B cell (primary cell): ENCODE measurements around the gene ADAMTS14. TPM values are rescaled to one million over a fixed set of nuclear protein-coding genes. Genes with fewer than 3 reads are reported as not detected.

Experiments
- ATAC-seq: fragments of 200-7000 bp; cut with Tn5 transposase; one replicate; pipeline ENCODE4 v1.10.0; 2021; ENCODE audit warnings: low read depth, mild to moderate bottlenecking, moderate number of reproducible peaks, moderate library complexity
- CTCF ChIA-PET: fragments of 350-600 bp; sonication (Branson Sonifier 250); formaldehyde crosslinking; loops from one replicate; lab custom pipeline; 2021; ENCODE audit warnings: antibody characterized with exemption, inconsistent platforms; lab: Charles Lee
- POLR2A ChIA-PET: fragments of 350-600 bp; sonication (Branson Sonifier 250); formaldehyde crosslinking; loops from one replicate; lab custom pipeline; 2021; ENCODE audit warnings: antibody characterized with exemption; lab: Charles Lee
- DNase-seq: peaks from one replicate; pipeline ENCODE4 v3.0.0; 2013
- H2AFZ ChIP-seq: 2 replicates; pipeline ENCODE4 v1.6.1; 2012; ENCODE audit warnings: mild to moderate bottlenecking, low read depth, low read length; ENCODE audit not compliant: insufficient read depth, poor library complexity, severe bottlenecking
- H3K27ac ChIP-seq, 2 donors: 1 replicate in 1 of 2; 2 replicates in 1 of 2; pipeline ENCODE4 v1.5.1; 2012 to 2013; ENCODE audit warnings: low read length in 2 of 2, mild to moderate bottlenecking in 2 of 2, moderate library complexity in 1 of 2
- H3K27me3 ChIP-seq, 4 experiments: fragments of 200-600 bp in 1 of 4; sonication (generic) in 1 of 4; replicated peaks in 1 of 4; 1 replicate in 2 of 4; 2 replicates in 2 of 4; pipeline versions ENCODE4 v1.6.1 to v1.7.0; 2013 to 2016; ENCODE audit warnings: low read length in 3 of 4, mild to moderate bottlenecking in 2 of 4, mixed read lengths in 1 of 4, moderate library complexity in 1 of 4; ENCODE audit not compliant: insufficient read depth in 4 of 4, control insufficient read depth in 3 of 4; ENCODE audit errors: control extremely low read depth in 1 of 4
- H3K36me3 ChIP-seq, 2 experiments: replicated peaks in 1 of 2; 1 replicate in 1 of 2; 2 replicates in 1 of 2; pipeline versions ENCODE4 v1.6.1 to v1.7.1; 2013; ENCODE audit warnings: low read length in 1 of 2; ENCODE audit not compliant: insufficient read depth in 2 of 2, control insufficient read depth in 1 of 2; ENCODE audit errors: control extremely low read depth in 1 of 2, extremely low read depth in 1 of 2
- H3K4me1 ChIP-seq, 2 donors: fragments of 200-600 bp in 1 of 2; sonication (generic) in 1 of 2; 1 replicate in 1 of 2; 2 replicates in 1 of 2; pipeline versions ENCODE4 v1.5.1 to v1.6.1; 2013 to 2017; ENCODE audit warnings: low read length in 2 of 2; ENCODE audit not compliant: control insufficient read depth in 2 of 2, insufficient read depth in 2 of 2
- H3K4me2 ChIP-seq: replicated peaks from 2 replicates; pipeline ENCODE3; 2012; ENCODE audit warnings: mild to moderate bottlenecking, low read depth, low read length; ENCODE audit not compliant: poor library complexity, severe bottlenecking
- H3K4me3 ChIP-seq, 5 experiments: fragments of 200-600 bp in 1 of 5; sonication (generic) in 1 of 5; 1 replicate in 3 of 5; 2 replicates in 2 of 5; pipeline versions ENCODE4 v1.5.1 to v1.7.0; 2011 to 2016; ENCODE audit warnings: low read length in 4 of 5, mild to moderate bottlenecking in 4 of 5, low read depth in 2 of 5, control low read depth in 1 of 5, moderate library complexity in 1 of 5; ENCODE audit not compliant: insufficient read depth in 1 of 5; ENCODE audit errors: control extremely low read depth in 1 of 5, extremely low read depth in 1 of 5
- H3K79me2 ChIP-seq: fragments of 200-600 bp; sonication (generic); one replicate; pipeline ENCODE4 v1.6.0; 2016; ENCODE audit warnings: low read length; ENCODE audit not compliant: control insufficient read depth, insufficient read depth
- H3K9ac ChIP-seq: fragments of 200-600 bp; sonication (generic); 2 replicates; pipeline ENCODE4 v1.6.1; 2017; ENCODE audit warnings: mild to moderate bottlenecking, low read length, moderate library complexity
- H3K9me3 ChIP-seq, 3 donors: one replicate each; pipeline versions ENCODE4 v1.6.1 to v1.7.1; 2013; ENCODE audit warnings: low read length in 2 of 3; ENCODE audit not compliant: control insufficient read depth in 2 of 3, insufficient read depth in 1 of 3; ENCODE audit errors: control extremely low read depth in 1 of 3
- H4K20me1 ChIP-seq: 2 replicates; pipeline ENCODE4 v1.6.0; 2012; ENCODE audit warnings: mild to moderate bottlenecking, low read length; ENCODE audit not compliant: insufficient read depth, control insufficient read depth, poor library complexity, severe bottlenecking
- H3K27ac Mint-ChIP-seq: one replicate; pipeline ENCODE4 v1.8.0; 2021; ENCODE audit warnings: mixed read lengths
- H3K27me3 Mint-ChIP-seq: one replicate; pipeline ENCODE4 v1.8.0; 2021; ENCODE audit warnings: mixed read lengths
- H3K4me1 Mint-ChIP-seq: one replicate; pipeline ENCODE4 v1.8.0; 2021; ENCODE audit warnings: mixed read lengths
- H3K4me3 Mint-ChIP-seq: one replicate; pipeline ENCODE4 v1.8.0; 2021; ENCODE audit warnings: mixed read lengths
- H3K9me3 Mint-ChIP-seq: one replicate; pipeline ENCODE4 v1.8.0; 2022; ENCODE audit warnings: mixed read lengths; ENCODE audit not compliant: insufficient read depth
- EZH2 ChIP-seq: IDR thresholded peaks from 2 replicates; pipeline ENCODE4 v1.6.1; 2012; ENCODE audit warnings: borderline replicate concordance, low read depth, mild to moderate bottlenecking, moderate library complexity, low read length; ENCODE audit not compliant: insufficient read depth, poor library complexity, severe bottlenecking
- WGBS: methylation state at CpG from one replicate; pipeline ENCODE4 v1.1.5; 2013; ENCODE audit warnings: missing lambda C conversion rate; ENCODE audit not compliant: insufficient coverage; 5-methylcytosine and 5-hydroxymethylcytosine counted together
- intact Hi-C: fragments of 100-400 bp; cut with micrococcal nuclease; formaldehyde crosslinking; loops from one replicate; pipeline ENCODE4 v1.10.0; 2022
- polyA plus RNA-seq: library from polyadenylated mRNA; depleted of rRNA; stranded (reverse); fragments of >200 nt; gene quantifications from 2 replicates; pipeline ENCODE4 v1.2.3, GENCODE V29; 2012
- total RNA-seq, 2 donors: library from RNA; stranded (reverse); fragments of 120-200 nt in 1 of 2; gene quantifications; 1 replicate in 1 of 2; 2 replicates in 1 of 2; pipeline versions ENCODE4 v1.2.3 to v1.2.4, GENCODE V29; 2013 to 2022
- TF ChIP-seq, protein P1 (sequence below): fragments of 200-600 bp; IDR thresholded peaks from one replicate; pipeline ENCODE4 v1.8.0; 2022; ENCODE audit warnings: antibody characterized with exemption, mild to moderate bottlenecking

The ADAMTS14 gene
- total and polyA plus RNA-seq, 2 donors (not counting 1 experiment from before 2014, with no cell fraction given), result not detected

DNA sequence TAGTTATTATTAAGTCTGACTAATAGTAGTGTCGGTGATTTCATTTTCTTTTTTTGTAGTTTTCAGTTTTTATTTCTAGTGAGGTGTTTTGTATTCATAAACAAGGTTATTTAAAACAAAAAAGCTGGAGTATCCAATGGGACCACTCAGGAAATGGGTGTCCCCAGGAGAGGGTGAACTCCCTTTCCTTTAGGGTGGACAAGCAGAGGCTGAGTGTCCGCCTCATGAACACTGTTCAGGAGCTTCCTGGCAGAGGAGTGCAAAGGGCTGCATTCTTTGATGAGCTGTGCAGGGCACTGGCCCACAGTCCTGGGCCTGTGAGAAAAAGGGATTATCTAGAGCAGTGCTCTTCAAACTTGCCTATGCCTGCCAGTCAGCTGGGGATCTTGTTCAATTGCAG is 56.0 kb downstream of the ADAMTS14 start:
- Mint-ChIP-seq H3K4me3 (no peak overlapping the region), H3K27ac (no peak overlapping the region), H3K9me3 (no peaks in the 10 kb centered on the region), H3K4me1 (no peaks in the 10 kb centered on the region), H3K27me3 (no peaks in the 10 kb centered on the region)
- peaks cover 0 to 4% (median 0%) of the 10 kb centered on the region in 3 donors for H3K9me3 ChIP-seq
- intact Hi-C loops, result no loop called here
- peaks cover 0 to 2% (median 0%) of the 10 kb centered on the region in 4 experiments for H3K27me3 ChIP-seq
- H3K4me1 ChIP-seq, result no peaks in the 10 kb centered on the region
- WGBS, result 100% methylated on average over 1 of the region's 2 CpGs
- DNase-seq, result no peak
- CTCF ChIA-PET, result interaction anchor here (1.6 kb wide), 1 partner anchor 267 kb away, joined by 3 read pairs; no protein-coding TSS in a partner anchor
- no peaks in the 10 kb centered on the region for H3K79me2 ChIP-seq
- H3K36me3 ChIP-seq, result no peaks in the 10 kb centered on the region
- H2AFZ ChIP-seq, result no peak overlapping the region
- no peak overlapping the region for H3K27ac ChIP-seq
- no peak overlapping the region for H3K9ac ChIP-seq
- no peak for TF ChIP-seq EZH2
- TF ChIP-seq, protein P1, sequence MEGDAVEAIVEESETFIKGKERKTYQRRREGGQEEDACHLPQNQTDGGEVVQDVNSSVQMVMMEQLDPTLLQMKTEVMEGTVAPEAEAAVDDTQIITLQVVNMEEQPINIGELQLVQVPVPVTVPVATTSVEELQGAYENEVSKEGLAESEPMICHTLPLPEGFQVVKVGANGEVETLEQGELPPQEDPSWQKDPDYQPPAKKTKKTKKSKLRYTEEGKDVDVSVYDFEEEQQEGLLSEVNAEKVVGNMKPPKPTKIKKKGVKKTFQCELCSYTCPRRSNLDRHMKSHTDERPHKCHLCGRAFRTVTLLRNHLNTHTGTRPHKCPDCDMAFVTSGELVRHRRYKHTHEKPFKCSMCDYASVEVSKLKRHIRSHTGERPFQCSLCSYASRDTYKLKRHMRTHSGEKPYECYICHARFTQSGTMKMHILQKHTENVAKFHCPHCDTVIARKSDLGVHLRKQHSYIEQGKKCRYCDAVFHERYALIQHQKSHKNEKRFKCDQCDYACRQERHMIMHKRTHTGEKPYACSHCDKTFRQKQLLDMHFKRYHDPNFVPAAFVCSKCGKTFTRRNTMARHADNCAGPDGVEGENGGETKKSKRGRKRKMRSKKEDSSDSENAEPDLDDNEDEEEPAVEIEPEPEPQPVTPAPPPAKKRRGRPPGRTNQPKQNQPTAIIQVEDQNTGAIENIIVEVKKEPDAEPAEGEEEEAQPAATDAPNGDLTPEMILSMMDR, result no peak
- ATAC-seq, result no peak
- H3K4me3 ChIP-seq, result no peak overlapping the region
- H4K20me1 ChIP-seq, result no peaks in the 10 kb centered on the region
- POLR2A ChIA-PET, result no interaction called here
- no peak overlapping the region for H3K4me2 ChIP-seq

GRCh38 chr10:70729763-70730357 is 57.6 kb downstream of the ADAMTS14 start:
- Histone ChIP-seq H2AFZ (no peak overlapping the region), H3K4me1 (no peaks in the 10 kb centered on the region), H3K27me3 (peaks cover 0 to 2% (median 0%) of the 10 kb centered on the region in 4 experiments), H3K27ac (no peak overlapping the region), H3K4me2 (no peak overlapping the region), H3K36me3 (no peaks in the 10 kb centered on the region), H3K9me3 (peaks cover 0 to 4% (median 0%) of the 10 kb centered on the region in 3 donors), H4K20me1 (no peaks in the 10 kb centered on the region), H3K4me3 (no peak overlapping the region), H3K9ac (no peak overlapping the region), H3K79me2 (no peaks in the 10 kb centered on the region)
- no peak for ATAC-seq
- H3K4me3 Mint-ChIP-seq, result no peak overlapping the region
- H3K27ac Mint-ChIP-seq, result no peak overlapping the region
- intact Hi-C loops, result no loop called here
- no peaks in the 10 kb centered on the region for H3K9me3 Mint-ChIP-seq
- H3K4me1 Mint-ChIP-seq, result no peaks in the 10 kb centered on the region
- 95% methylated on average over 16 of the region's 16 CpGs for WGBS
- ChIA-PET CTCF (no interaction called here), POLR2A (no interaction called here)
- no peaks in the 10 kb centered on the region for H3K27me3 Mint-ChIP-seq
- TF ChIP-seq, protein P1, result no peak
- no peak for TF ChIP-seq EZH2
- no peak for DNase-seq
